Measurements from ENCODE around the gene FSTL4. TPM values are rescaled to one million over a fixed set of nuclear protein-coding genes. Genes with fewer than 3 reads are reported as not detected.

FSTL4 gene
- total RNA-seq, 1 donor from 2014 or later: not detected

DNA sequence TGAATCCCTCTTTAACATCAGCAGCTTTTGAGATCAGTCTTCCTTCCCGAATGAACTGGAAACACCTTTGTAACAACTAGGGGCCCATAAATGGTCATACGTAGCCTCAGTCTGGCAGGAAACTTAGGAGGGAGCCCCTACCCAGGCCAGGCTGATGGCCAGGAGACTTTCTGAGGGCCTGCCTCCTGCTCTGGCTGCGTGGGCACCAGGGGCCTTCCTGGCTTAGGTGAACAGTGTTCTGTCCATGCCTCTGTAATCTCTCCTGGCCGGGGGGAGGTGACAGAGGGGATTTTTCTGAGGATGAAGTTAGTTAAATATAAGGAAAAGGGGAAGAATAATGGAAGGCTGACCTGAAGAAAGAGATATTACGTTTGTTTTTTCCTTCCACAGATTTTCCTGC, 843 bp upstream of the FSTL4 start:
- DNase-seq (ENCODE audit: low spot score): no peak
- intact Hi-C loops (cut with DNase I): loop anchor here (5.0 kb wide), 1 partner anchor 61 kb away; no protein-coding TSS in a partner anchor

- intact Hi-C loops (cut with DNase I): loop anchor here (1.0 to 5.0 kb wide), 2 partner anchors 59 to 187 kb away; no protein-coding TSS in a partner anchor
- no peak for DNase-seq (ENCODE audit: low spot score)
These were observed 738 bp downstream of the FSTL4 start for GRCh38 chr5:133611357-133612248.

GRCh38 chr5:133610489-133611356, 1.6 kb downstream of the FSTL4 start:
- intact Hi-C loops (cut with DNase I): loop anchor here (1.0 to 5.0 kb wide), 2 partner anchors 58 to 186 kb away; no protein-coding TSS in a partner anchor

GRCh38 chr5:133607451-133607850, 4.9 kb downstream of the FSTL4 start:
- intact Hi-C loops (cut with DNase I): no loop called here

More at GRCh38 chr5:133610489-133611356, 1.6 kb downstream of the FSTL4 start:
- no peak for DNase-seq (ENCODE audit: low spot score)

DNA sequence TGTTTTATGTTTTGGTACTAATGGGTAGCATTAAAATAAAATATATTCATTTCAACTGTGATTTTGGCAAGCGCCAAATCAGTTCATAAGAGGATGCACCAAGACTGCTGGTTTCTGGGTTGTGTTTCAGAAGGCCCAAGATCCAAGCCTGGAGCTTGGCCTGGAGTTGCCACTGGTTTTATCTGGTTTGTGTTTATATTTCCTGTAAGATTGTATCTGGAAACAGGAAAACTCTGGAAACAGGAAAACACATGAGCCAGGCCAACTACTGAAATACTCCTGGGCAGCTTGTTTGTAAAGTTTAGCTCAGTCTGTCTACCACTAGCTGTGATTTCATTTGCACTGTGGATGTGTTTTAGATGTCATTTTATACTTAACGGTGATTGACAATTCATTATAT, 5.5 kb downstream of the FSTL4 start:
- DNase-seq (ENCODE audit: low spot score): no peak
- intact Hi-C loops (cut with DNase I): no loop called here

More at GRCh38 chr5:133607451-133607850, 4.9 kb downstream of the FSTL4 start:
- no peak for DNase-seq (ENCODE audit: low spot score)

- no peak for DNase-seq (ENCODE audit: low spot score)
- intact Hi-C loops (cut with DNase I): no loop called here
These were observed 7.0 kb downstream of the FSTL4 start for GRCh38 chr5:133605323-133605722.

- intact Hi-C loops (cut with DNase I): no loop called here
- DNase-seq (ENCODE audit: low spot score): no peak
These were observed 8.6 kb downstream of the FSTL4 start for GRCh38 chr5:133603711-133604110.

GRCh38 chr5:133602835-133603380, 9.4 kb downstream of the FSTL4 start:
- intact Hi-C loops (cut with DNase I): no loop called here

DNA sequence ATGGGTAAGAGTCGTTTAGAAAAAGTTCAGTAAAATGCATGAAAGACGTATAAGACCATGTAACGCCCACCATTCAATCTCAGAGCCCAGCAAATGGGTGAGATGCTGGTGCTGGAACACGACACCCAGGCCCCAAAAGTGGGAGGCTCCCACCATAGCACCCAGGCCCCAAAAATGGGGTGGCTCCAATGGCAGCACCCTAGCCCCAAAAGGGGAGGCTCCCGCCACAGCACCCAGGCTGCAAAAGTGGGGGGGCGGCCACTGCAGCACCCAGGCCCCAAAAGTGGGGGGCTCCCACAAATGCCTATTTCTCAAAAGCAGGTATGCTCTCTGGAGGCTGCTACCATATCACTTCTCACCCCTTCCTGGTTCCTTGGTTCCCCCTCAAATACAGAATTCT, 12.7 kb downstream of the FSTL4 start:
- no peak for DNase-seq (ENCODE audit: low spot score)
- intact Hi-C loops (cut with DNase I): no loop called here

More at GRCh38 chr5:133602835-133603380, 9.4 kb downstream of the FSTL4 start:
- DNase-seq (ENCODE audit: low spot score): no peak

DNA sequence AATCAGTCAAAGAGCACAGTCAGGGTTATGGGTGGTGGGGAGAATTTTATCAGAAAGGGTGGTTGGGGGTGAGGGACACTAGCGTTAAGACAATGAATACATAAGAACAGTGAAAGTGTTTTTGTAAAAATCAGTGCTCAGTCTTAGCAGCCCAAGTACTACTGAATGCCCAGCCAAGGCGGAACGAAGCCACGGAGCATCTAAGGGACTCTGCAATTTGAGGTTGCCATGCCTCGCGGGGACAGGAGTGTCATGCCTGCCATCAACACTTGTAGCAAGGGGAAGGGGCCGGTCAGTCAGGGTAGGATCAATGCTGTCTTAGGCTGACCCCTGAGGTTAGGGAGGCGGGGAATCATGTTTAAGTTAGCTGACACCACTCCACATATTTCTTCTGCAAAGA, 13.3 kb downstream of the FSTL4 start:
- intact Hi-C loops (cut with DNase I): no loop called here
- DNase-seq (ENCODE audit: low spot score): no peak

GRCh38 chr5:133596049-133596448, 16.3 kb downstream of the FSTL4 start:
- no peak for DNase-seq (ENCODE audit: low spot score)
- intact Hi-C loops (cut with DNase I): no loop called here

DNA sequence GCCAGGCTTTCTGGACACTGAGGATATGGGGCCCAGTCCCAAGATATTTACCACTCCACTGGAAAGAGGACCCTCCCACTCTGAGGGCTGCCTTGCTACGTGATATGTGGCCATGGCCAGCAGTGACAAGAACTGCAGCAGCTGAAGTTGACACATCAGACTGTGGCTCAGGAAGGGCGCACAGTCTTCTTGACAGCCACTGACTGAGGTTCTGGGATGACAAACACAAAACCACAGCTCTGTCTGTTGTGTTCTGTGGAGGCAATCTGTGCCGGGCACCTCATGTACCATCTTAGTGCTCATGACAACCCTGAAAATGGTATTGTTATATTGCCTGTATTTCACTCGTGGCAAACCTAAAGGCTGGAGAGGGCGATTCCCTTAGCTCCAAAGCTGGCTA, 16.9 kb downstream of the FSTL4 start:
- intact Hi-C loops (cut with DNase I): no loop called here
- DNase-seq (ENCODE audit: low spot score): no peak

DNA sequence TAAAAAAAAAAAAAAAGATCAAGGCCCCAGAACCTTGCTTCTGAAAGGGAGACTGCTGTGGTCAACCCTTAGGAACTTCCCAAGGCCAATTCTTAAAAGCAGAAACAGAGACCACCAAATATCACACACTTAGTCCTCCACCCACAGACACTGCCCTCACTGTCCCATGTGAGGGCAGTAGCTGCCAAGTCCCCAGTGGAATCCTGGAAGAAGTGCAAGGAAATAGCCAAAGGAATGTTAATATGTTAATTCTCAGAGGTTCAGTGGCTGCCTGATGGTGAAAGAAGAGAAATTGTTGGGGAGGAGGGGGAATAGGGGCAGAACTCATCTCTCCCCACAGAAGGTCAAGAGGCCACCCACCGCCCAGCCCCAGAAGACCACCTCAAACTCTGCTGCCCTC, 23.1 kb downstream of the FSTL4 start:
- intact Hi-C loops (cut with DNase I): no loop called here
- no peak for DNase-seq (ENCODE audit: low spot score)

GRCh38 chr5:133582971-133583370, 29.4 kb downstream of the FSTL4 start:
- intact Hi-C loops (cut with DNase I): no loop called here

GRCh38 chr5:133581918-133582317, 30.4 kb downstream of the FSTL4 start:
- DNase-seq (ENCODE audit: low spot score): no peak
- intact Hi-C loops (cut with DNase I): no loop called here

More at GRCh38 chr5:133582971-133583370, 29.4 kb downstream of the FSTL4 start:
- DNase-seq (ENCODE audit: low spot score): no peak

- no peak for DNase-seq (ENCODE audit: low spot score)
- intact Hi-C loops (cut with DNase I): no loop called here
These were observed 31.0 kb downstream of the FSTL4 start for GRCh38 chr5:133581348-133581747.

DNA sequence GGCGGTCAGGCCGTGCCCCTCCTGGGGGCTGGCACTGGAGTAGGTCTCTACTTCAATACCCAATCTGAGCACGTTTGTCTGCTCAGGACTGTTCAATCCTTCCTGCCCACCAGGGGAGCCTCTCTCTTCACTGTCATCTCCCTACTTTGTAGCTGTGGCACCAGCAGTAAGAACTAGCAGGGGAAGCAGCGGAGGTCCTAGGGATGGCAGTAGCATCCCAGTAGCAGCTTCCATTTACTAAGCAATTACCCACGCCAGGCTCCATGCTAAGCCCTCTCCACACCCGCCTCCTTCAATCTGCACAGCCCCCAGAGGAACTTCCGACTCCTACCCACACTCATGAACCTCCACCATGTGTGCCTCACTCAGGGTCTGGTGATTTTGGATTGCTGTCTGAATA, 31.7 kb downstream of the FSTL4 start:
- intact Hi-C loops (cut with DNase I): no loop called here
- DNase-seq (ENCODE audit: low spot score): no peak

- intact Hi-C loops (cut with DNase I): no loop called here
- no peak for DNase-seq (ENCODE audit: low spot score)
These were observed 32.6 kb downstream of the FSTL4 start for GRCh38 chr5:133579766-133580165.

DNA sequence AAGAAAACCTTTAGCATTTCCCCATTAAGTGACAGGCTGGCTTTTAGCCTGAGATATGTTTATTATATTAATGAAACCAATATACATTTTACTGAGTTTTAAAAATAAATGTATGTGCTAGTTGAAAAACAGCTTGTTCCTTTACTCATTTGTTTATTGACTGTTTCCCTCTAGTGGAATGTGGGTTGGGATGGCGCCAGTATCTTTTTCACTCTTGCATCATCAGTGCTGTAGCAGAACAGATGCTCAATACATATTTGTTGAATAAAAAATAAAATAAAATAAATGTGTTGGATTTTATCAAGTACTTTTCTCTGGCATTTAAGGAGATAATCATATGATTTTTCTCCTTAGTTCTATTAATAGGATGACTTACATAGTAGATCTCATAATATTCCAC, 43.0 kb downstream of the FSTL4 start:
- intact Hi-C loops (cut with DNase I): no loop called here
- no peak for DNase-seq (ENCODE audit: low spot score)

GRCh38 chr5:133565993-133566392, 46.3 kb downstream of the FSTL4 start:
- intact Hi-C loops (cut with DNase I): no loop called here
- no peak for DNase-seq (ENCODE audit: low spot score)

All from cardiac septum (tissue), 1 donor.